ENCODE measurements around the gene SSRP1. TPM values are rescaled to one million over a fixed set of nuclear protein-coding genes. Genes with fewer than 3 reads are reported as not detected.
"Not testable (repeated sequence)": the region's sequence is repeated elsewhere in the genome, so short reads cannot be mapped to it uniquely, and the experiment has no call there.

Gene SSRP1
- polyA plus RNA-seq, 1 experiment, result 113 TPM

DNA sequence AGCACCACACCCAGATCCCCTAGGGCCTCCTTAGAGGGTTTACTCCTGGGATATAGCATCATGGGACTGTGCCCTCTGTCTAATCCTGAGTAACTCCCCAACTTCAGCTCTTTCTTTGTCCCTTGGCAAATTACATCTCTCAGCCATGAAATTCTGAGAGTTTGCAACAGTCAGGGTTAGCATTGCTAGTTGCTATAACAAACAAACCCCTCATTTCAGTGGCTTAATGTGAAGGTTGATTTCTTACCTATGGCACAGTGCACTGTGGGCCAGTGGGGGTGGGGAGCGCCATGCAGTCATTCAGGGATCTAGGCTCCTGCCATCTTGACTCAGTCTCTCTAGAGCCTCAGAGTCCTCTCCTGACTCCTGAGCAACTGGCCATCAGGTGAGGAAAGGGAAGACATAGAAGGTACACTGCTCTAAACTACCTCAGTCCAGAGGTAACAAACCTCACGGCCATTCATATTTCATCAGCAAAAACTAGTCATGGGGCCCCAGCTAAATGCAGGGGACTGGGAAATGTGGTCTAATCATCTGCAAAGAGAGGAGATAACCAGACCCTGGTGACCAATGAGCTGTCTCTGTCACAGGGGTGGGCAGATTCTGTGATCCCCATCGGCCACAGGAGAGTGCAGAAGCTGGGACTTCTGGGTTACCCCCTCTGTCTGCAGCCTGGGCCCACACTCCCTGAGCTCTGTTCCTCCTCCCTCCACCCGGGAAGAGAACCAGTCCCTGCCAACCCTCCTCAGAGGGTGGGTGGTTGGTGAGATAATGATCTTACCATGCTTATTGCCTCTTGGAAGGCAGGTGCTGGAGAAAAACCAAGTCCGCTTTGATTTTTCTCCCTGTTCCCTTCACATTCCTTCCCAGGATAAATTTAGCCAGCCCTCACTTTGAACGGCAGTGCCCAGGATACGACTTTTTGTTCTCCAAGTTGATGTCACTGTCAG is 27.7 kb upstream of the SSRP1 start:
- CTCF ChIA-PET, result no interaction called here
- DNase-seq (ENCODE audit: low read depth, low spot score), result no peak
- no peak overlapping the region for H3K27ac ChIP-seq (ENCODE audit: low read depth, low read length)
- TF ChIP-seq, protein P1, sequence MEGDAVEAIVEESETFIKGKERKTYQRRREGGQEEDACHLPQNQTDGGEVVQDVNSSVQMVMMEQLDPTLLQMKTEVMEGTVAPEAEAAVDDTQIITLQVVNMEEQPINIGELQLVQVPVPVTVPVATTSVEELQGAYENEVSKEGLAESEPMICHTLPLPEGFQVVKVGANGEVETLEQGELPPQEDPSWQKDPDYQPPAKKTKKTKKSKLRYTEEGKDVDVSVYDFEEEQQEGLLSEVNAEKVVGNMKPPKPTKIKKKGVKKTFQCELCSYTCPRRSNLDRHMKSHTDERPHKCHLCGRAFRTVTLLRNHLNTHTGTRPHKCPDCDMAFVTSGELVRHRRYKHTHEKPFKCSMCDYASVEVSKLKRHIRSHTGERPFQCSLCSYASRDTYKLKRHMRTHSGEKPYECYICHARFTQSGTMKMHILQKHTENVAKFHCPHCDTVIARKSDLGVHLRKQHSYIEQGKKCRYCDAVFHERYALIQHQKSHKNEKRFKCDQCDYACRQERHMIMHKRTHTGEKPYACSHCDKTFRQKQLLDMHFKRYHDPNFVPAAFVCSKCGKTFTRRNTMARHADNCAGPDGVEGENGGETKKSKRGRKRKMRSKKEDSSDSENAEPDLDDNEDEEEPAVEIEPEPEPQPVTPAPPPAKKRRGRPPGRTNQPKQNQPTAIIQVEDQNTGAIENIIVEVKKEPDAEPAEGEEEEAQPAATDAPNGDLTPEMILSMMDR (IDR thresholded peaks at IDR 0.05; ENCODE audit: low read depth, low read length), result no peak
- H3K27me3 ChIP-seq (ENCODE audit: control insufficient read depth, insufficient read depth, low read length), result peaks cover 45% of the 10 kb centered on the region
- no peak overlapping the region for H3K4me3 ChIP-seq (ENCODE audit: low read depth, low read length)
- no peaks in the 10 kb centered on the region for H3K9me3 ChIP-seq (ENCODE audit: control insufficient read depth, insufficient read depth, low read length)
- POLR2A ChIA-PET, result no interaction called here

DNA sequence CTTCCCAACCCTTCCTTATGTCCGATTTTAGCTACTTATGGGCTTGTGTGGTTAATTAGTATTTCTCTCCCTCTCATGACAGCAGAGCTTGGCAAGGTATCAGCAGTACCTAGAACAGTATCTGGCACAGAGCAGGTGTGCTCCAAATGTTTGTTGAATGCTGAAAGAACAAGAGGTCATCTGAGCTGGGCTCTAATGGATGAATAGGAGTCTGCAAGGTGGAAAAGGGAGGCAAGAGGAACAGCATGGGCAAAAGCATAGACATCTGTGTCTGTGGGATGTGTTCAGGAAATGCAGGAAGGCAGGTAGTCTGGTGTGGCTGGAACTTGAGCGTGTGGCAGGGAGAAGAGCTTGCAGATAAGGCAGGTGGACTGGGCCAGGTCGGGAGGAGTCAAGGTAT is 26.2 kb upstream of the SSRP1 start:
- ChIA-PET POLR2A (interaction anchor here (0.6 to 1.0 kb wide), 2 partner anchors 51 to 427 kb away, joined by 3 read pairs; no protein-coding TSS in a partner anchor), CTCF (interaction anchor here (2.5 kb wide), 1 partner anchor 16 kb away, joined by 8 read pairs; no protein-coding TSS in a partner anchor)
- no peak for DNase-seq (ENCODE audit: low read depth, low spot score)
- TF ChIP-seq, protein P1 (IDR thresholded peaks at IDR 0.05; ENCODE audit: low read depth, low read length), result no peak
- Histone ChIP-seq H3K9me3 (ENCODE audit: control insufficient read depth, insufficient read depth, low read length) (no peaks in the 10 kb centered on the region), H3K27me3 (ENCODE audit: control insufficient read depth, insufficient read depth, low read length) (peaks cover 46% of the 10 kb centered on the region), H3K27ac (ENCODE audit: low read depth, low read length) (no peak overlapping the region), H3K4me3 (ENCODE audit: low read depth, low read length) (no peak overlapping the region)

DNA sequence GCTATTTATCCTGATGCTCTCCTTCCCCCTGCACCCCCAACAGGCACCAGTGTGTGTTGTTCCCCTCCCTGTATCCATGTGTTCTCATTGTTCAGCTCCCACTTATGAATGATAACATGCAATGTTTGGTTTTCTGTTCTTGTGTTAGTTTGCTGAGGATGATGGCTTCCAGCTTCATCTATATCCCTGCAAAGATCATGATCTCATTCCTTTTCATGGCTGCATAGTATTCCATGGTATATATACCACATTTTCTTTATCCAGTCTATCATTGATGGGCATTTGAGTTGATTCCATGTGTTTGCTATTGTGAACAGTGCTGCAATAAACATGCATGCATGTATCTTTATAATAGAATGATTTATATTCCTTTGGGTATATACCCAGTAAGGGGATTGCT is 25.7 kb upstream of the SSRP1 start:
- not testable (repeated sequence) for DNase-seq (ENCODE audit: low read depth, low spot score); H3K9me3 ChIP-seq (ENCODE audit: control insufficient read depth, insufficient read depth, low read length); H3K27ac ChIP-seq (ENCODE audit: low read depth, low read length); H3K4me3 ChIP-seq (ENCODE audit: low read depth, low read length)
- peaks cover 46% of the 10 kb centered on the region for H3K27me3 ChIP-seq (ENCODE audit: control insufficient read depth, insufficient read depth, low read length)
- CTCF ChIA-PET, result interaction anchor here (0.9 to 2.5 kb wide), 2 partner anchors 16 to 97 kb away, joined by 3 to 8 read pairs; no protein-coding TSS in a partner anchor
- POLR2A ChIA-PET, result interaction anchor here (1.0 kb wide), 1 partner anchor 50 kb away, joined by 3 read pairs; no protein-coding TSS in a partner anchor

DNA sequence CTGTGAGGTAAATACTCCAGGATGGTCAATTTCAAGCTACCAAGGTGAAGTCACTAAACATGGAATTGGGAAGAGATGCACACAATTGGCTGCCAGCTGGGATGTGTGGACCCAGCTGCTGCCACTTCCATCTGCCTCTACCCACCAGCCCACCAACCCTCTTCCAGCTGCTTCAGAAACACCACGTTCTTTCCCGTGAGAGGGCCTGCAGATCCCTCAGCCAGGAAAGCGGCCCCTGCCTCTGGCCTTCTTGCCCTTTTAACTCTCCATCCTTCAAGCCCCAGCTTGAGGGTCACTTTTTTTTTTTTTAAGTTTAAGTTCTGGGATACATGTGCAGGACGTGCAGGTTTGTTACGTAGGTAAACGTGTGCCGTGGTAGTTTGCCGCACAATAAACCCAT is 25.3 kb upstream of the SSRP1 start:
- CTCF ChIA-PET, result interaction anchor here (0.9 to 2.5 kb wide), 2 partner anchors 15 to 98 kb away, joined by 3 to 8 read pairs; no protein-coding TSS in a partner anchor

DNA sequence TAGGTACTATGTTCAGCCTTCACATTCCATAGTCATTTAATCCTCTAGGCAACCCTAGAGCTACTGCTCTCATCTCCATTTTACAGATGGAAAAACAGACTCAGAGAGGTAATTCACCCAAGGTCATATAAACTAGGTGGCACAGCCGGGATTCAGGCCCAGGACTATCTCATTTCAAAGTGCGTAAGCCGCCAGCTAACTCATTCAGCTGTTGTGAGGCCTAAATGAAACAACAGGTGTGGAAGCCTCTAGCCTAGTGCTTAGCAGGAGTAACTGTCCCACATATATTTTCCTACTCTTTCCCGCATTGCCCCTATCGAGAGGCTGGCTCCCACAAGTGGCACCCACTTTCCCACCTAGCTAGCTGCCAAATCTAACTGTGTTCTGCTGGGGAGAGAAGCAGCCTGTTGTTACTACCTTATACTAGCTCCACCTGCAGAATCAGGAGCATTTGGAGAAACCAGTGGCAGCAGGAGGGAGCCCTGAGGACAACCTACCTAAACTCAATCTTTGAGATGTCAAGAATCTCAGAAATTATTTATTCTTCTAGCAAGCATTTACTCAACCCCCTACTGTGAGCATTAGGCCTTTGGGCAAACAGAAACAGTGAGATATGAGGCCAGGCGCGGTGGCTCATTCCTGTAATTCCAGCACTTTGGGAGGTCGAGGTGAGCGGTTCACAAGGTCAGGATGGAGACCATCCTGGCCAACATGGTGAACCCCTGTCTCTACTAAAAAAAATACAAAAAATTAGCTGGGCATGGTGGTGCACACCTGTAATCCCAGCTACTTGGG is 24.4 kb upstream of the SSRP1 start:
- CTCF ChIA-PET, result interaction anchor here (0.6 to 2.5 kb wide), 2 partner anchors 14 to 97 kb away, joined by 3 to 8 read pairs; no protein-coding TSS in a partner anchor
- POLR2A ChIA-PET, result interaction anchor here (0.6 kb wide), 1 partner anchor 9 kb away, joined by 5 read pairs; no protein-coding TSS in a partner anchor
- peaks cover 43% of the 10 kb centered on the region for H3K27me3 ChIP-seq (ENCODE audit: control insufficient read depth, insufficient read depth, low read length)
- no peaks in the 10 kb centered on the region for H3K9me3 ChIP-seq (ENCODE audit: control insufficient read depth, insufficient read depth, low read length)
- no peak overlapping the region for H3K4me3 ChIP-seq (ENCODE audit: low read depth, low read length)
- H3K27ac ChIP-seq (ENCODE audit: low read depth, low read length), result no peak overlapping the region
- TF ChIP-seq, protein P1 (IDR thresholded peaks at IDR 0.05; ENCODE audit: low read depth, low read length), result no peak
- DNase-seq (ENCODE audit: low read depth, low spot score), result no peak

More for the DNA sequence above, 25.3 kb upstream of the SSRP1 start:
- H3K9me3 ChIP-seq (ENCODE audit: control insufficient read depth, insufficient read depth, low read length), result no peaks in the 10 kb centered on the region
- TF ChIP-seq, protein P1 (IDR thresholded peaks at IDR 0.05; ENCODE audit: low read depth, low read length), result no peak
- POLR2A ChIA-PET, result interaction anchor here (0.6 kb wide), 2 partner anchors 10 to 279 kb away, joined by 3 to 5 read pairs; no protein-coding TSS in a partner anchor
- H3K4me3 ChIP-seq (ENCODE audit: low read depth, low read length), result no peak overlapping the region
- DNase-seq (ENCODE audit: low read depth, low spot score), result no peak
- no peak overlapping the region for H3K27ac ChIP-seq (ENCODE audit: low read depth, low read length)
- H3K27me3 ChIP-seq (ENCODE audit: control insufficient read depth, insufficient read depth, low read length), result peaks cover 47% of the 10 kb centered on the region
